H9 (cell line): ENCODE data around the gene CCNT1. TPM values are rescaled to one million over a fixed set of nuclear protein-coding genes. Genes with fewer than 3 reads are reported as not detected.

Experiments used
- DNase-seq: peaks from one replicate; pipeline ENCODE4 v3.0.0-alpha.2; 2017
- H2AFZ ChIP-seq: one replicate; pipeline ENCODE4 v1.6.1; 2013; ENCODE audit warnings: mild to moderate bottlenecking, low read length, control low read depth, moderate library complexity
- H2AK5ac ChIP-seq: 2 replicates; pipeline ENCODE4 v1.6.1; 2013; ENCODE audit warnings: low read length, control low read depth, mixed read lengths; ENCODE audit not compliant: insufficient read length
- H2BK120ac ChIP-seq: one replicate; pipeline ENCODE4 v1.6.1; 2013; ENCODE audit warnings: low read depth, mild to moderate bottlenecking, low read length, control low read depth, inconsistent platforms; ENCODE audit not compliant: poor library complexity, severe bottlenecking
- H2BK12ac ChIP-seq: 2 replicates; pipeline ENCODE4 v1.6.1; 2013; ENCODE audit warnings: low read length, control low read depth, mixed read lengths, low read depth; ENCODE audit not compliant: insufficient read length
- H2BK15ac ChIP-seq: 2 replicates; pipeline ENCODE4 v1.6.1; 2013; ENCODE audit warnings: low read depth, low read length, control low read depth
- H2BK20ac ChIP-seq: one replicate; pipeline ENCODE4 v1.6.1; 2013; ENCODE audit warnings: low read depth, mild to moderate bottlenecking, low read length, control low read depth, inconsistent platforms; ENCODE audit not compliant: poor library complexity, severe bottlenecking
- H2BK5ac ChIP-seq: 2 replicates; pipeline ENCODE4 v1.6.1; 2013; ENCODE audit warnings: low read length, control low read depth, mixed read lengths; ENCODE audit not compliant: insufficient read length
- H3K14ac ChIP-seq: 2 replicates; pipeline ENCODE4 v1.6.1; 2013; ENCODE audit warnings: low read length, control low read depth; ENCODE audit not compliant: insufficient read depth
- H3K18ac ChIP-seq: 2 replicates; pipeline ENCODE4 v1.6.1; 2013; ENCODE audit warnings: low read depth, mild to moderate bottlenecking, mixed read lengths, low read length, control low read depth; ENCODE audit not compliant: insufficient read length
- H3K23ac ChIP-seq: 2 replicates; pipeline ENCODE4 v1.6.1; 2013; ENCODE audit warnings: low read length, control low read depth, mixed read lengths, low read depth; ENCODE audit not compliant: insufficient read length
- H3K23me2 ChIP-seq: 2 replicates; pipeline ENCODE4 v1.6.1; 2013; ENCODE audit warnings: low read depth, mild to moderate bottlenecking, mixed read lengths, low read length, control low read depth; ENCODE audit not compliant: insufficient read length, poor library complexity, severe bottlenecking
- H3K27ac ChIP-seq: 2 replicates; pipeline ENCODE4 v1.5.1; 2013; ENCODE audit warnings: low read length, control low read depth, mixed read lengths, low read depth; ENCODE audit not compliant: insufficient read length
- H3K27me3 ChIP-seq: 2 replicates; pipeline ENCODE4 v1.6.1; 2013; ENCODE audit warnings: low read length, control low read depth, inconsistent platforms; ENCODE audit not compliant: insufficient read depth
- H3K4ac ChIP-seq: 2 replicates; pipeline ENCODE4 v1.6.1; 2013; ENCODE audit warnings: low read depth, mild to moderate bottlenecking, control low read depth, inconsistent platforms, low read length, moderate library complexity
- H3K4me1 ChIP-seq: 2 replicates; pipeline ENCODE4 v1.6.1; 2013; ENCODE audit warnings: low read length, control low read depth, inconsistent platforms; ENCODE audit not compliant: insufficient read depth
- H3K4me2 ChIP-seq: 2 replicates; pipeline ENCODE4 v1.6.1; 2013; ENCODE audit warnings: low read length, control low read depth, mixed read lengths; ENCODE audit not compliant: insufficient read length, insufficient read depth
- H3K56ac ChIP-seq: 2 replicates; pipeline ENCODE4 v1.6.1; 2013; ENCODE audit warnings: low read depth, mild to moderate bottlenecking, mixed read lengths, low read length, control low read depth; ENCODE audit not compliant: insufficient read length
- H3K79me1 ChIP-seq: 2 replicates; pipeline ENCODE4 v1.6.1; 2013; ENCODE audit warnings: low read depth, mild to moderate bottlenecking, moderate library complexity, low read length, control low read depth, inconsistent platforms; ENCODE audit not compliant: insufficient read depth, poor library complexity, severe bottlenecking
- H3K79me2 ChIP-seq: 2 replicates; pipeline ENCODE4 v1.6.1; 2013; ENCODE audit warnings: low read length, control low read depth, inconsistent platforms; ENCODE audit not compliant: insufficient read depth
- H3K9ac ChIP-seq: 2 replicates; pipeline ENCODE4 v1.6.1; 2013; ENCODE audit warnings: low read length, control low read depth, mixed read lengths; ENCODE audit not compliant: insufficient read length; ENCODE audit errors: extremely low read depth
- H3K9me3 ChIP-seq: one replicate; pipeline ENCODE4 v1.6.1; 2013; ENCODE audit warnings: low read depth, low read length, inconsistent platforms; ENCODE audit not compliant: control insufficient read depth
- H3T11ph ChIP-seq: one replicate; pipeline ENCODE4 v1.6.1; 2013; ENCODE audit warnings: mild to moderate bottlenecking, low read length, control low read depth, inconsistent platforms
- H4K20me1 ChIP-seq: one replicate; pipeline ENCODE4 v1.6.1; 2013; ENCODE audit not compliant: control insufficient read depth, insufficient read length, insufficient read depth
- H4K5ac ChIP-seq: 2 replicates; pipeline ENCODE4 v1.6.1; 2013; ENCODE audit warnings: low read depth, mild to moderate bottlenecking, mixed read lengths, low read length, control low read depth; ENCODE audit not compliant: insufficient read length
- H4K8ac ChIP-seq: replicated peaks from 2 replicates; pipeline ENCODE4 v1.6.1; 2013; ENCODE audit warnings: low read length, control low read depth, mixed read lengths, low read depth; ENCODE audit not compliant: insufficient read length
- H4K91ac ChIP-seq: 2 replicates; pipeline ENCODE4 v1.6.1; 2013; ENCODE audit warnings: low read depth, mild to moderate bottlenecking, moderate library complexity, mixed read lengths, low read length, control low read depth; ENCODE audit not compliant: insufficient read length
- H3K27ac Mint-ChIP-seq, 3 experiments: 2 replicates in 2 of 3; 3 replicates in 1 of 3; pipeline ENCODE4 v1.8.0; 2020 to 2021; ENCODE audit warnings: mixed read lengths in 3 of 3, mild to moderate bottlenecking in 1 of 3, moderate library complexity in 1 of 3
- H3K27me3 Mint-ChIP-seq: 2 replicates; pipeline ENCODE4 v1.8.0; 2021; ENCODE audit warnings: low read depth, mild to moderate bottlenecking, moderate library complexity, mixed read lengths
- H3K36me3 Mint-ChIP-seq, 3 experiments: 2 replicates in 2 of 3; 3 replicates in 1 of 3; pipeline ENCODE4 v1.8.0; 2020 to 2021; ENCODE audit warnings: low read depth in 3 of 3, mixed read lengths in 3 of 3; ENCODE audit not compliant: insufficient read depth in 1 of 3
- H3K4me1 Mint-ChIP-seq, 2 experiments: 2 replicates each; pipeline ENCODE4 v1.8.0; 2020; ENCODE audit warnings: mixed read lengths in 2 of 2
- H3K4me3 Mint-ChIP-seq, 2 experiments: 2 replicates in 1 of 2; 3 replicates in 1 of 2; pipeline ENCODE4 v1.8.0; 2020 to 2021; ENCODE audit warnings: mild to moderate bottlenecking in 2 of 2, mixed read lengths in 2 of 2, moderate library complexity in 1 of 2
- H3K9me3 Mint-ChIP-seq, 2 experiments: 2 replicates in 1 of 2; 3 replicates in 1 of 2; pipeline ENCODE4 v1.8.0; 2020; ENCODE audit warnings: mild to moderate bottlenecking in 2 of 2, mixed read lengths in 2 of 2, moderate library complexity in 1 of 2
- WGBS: extraction: QIAGEN DNeasy Blood & Tissue Kit; methylation state at CpG from one replicate; pipeline ENCODE4 v1.1.7; 2013; ENCODE audit warnings: missing lambda C conversion rate, low lambda C conversion rate, mixed read lengths; ENCODE audit not compliant: insufficient read length; ENCODE audit errors: extremely low coverage; 5-methylcytosine and 5-hydroxymethylcytosine counted together
- total RNA-seq: library from RNA; stranded (reverse); gene quantifications from 2 replicates; pipeline ENCODE4 v1.2.1, GENCODE V29; 2021
- TF ChIP-seq, protein P1 (sequence below): fragments of 200-600 bp; sonication (generic); conservative IDR thresholded peaks from 3 replicates; pipeline ENCODE4 v1.8.0; 2021; ENCODE audit warnings: antibody characterized with exemption, mild to moderate bottlenecking

CCNT1 gene
- total RNA-seq, 1 experiment from 2014 or later: 53.1 TPM

DNA sequence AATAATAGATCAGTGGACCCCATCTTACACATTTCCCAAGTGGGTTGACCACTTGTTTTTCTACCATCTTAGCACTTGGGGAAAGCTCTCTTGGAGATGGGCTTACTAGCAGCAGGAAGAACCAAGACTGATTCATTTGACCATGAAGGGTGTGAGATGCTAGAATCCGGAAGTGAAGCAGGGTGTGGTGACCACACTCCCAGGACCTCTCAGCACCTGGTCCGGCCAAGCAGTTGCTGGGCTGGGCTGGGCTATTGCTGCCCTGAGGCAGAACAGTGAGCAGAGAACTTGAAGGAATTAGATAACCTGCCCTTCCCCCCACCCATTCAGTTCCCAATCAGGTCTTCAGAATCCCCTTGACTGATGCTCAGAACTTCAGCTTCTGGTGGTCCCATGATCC lies 48.0 kb upstream of the CCNT1 start:
- no peak overlapping the region for H3K4me3 Mint-ChIP-seq
- no peak overlapping the region for H3K14ac ChIP-seq

More for the DNA sequence above, 48.0 kb upstream of the CCNT1 start:
- Histone ChIP-seq H3K27ac (no peak overlapping the region), H3K56ac (no peak overlapping the region), H2BK15ac (no peak overlapping the region), H3K4me1 (no peaks in the 10 kb centered on the region), H3K27me3 (no peaks in the 10 kb centered on the region), H2BK12ac (no peak overlapping the region), H2BK120ac (no peak overlapping the region), H3K23ac (no peak overlapping the region), H4K91ac (no peak overlapping the region), H3T11ph (no peak overlapping the region), H2AK5ac (no peak overlapping the region), H3K23me2 (no peaks in the 10 kb centered on the region), H2BK5ac (no peak overlapping the region), H4K20me1 (no peaks in the 10 kb centered on the region), H3K4me2 (no peak overlapping the region), H2AFZ (no peak overlapping the region), H3K18ac (no peak overlapping the region), H2BK20ac (no peak overlapping the region), H3K9me3 (no peaks in the 10 kb centered on the region), H4K8ac (no peak overlapping the region), H3K79me2 (no peaks in the 10 kb centered on the region), H3K79me1 (no peaks in the 10 kb centered on the region), H3K4ac (no peak overlapping the region), H3K9ac (no peak overlapping the region), H4K5ac (no peak overlapping the region)
- no CpG with 5 or more reads among the region's 2 CpGs for WGBS
- Mint-ChIP-seq H3K9me3 (no peaks in the 10 kb centered on the region), H3K4me1 (peaks cover 25 to 28% of the 10 kb centered on the region in 2 experiments), H3K27me3 (no peaks in the 10 kb centered on the region), H3K27ac (peak overlapping the region in 1 of 3 experiments; percentile 7; a peak in 1 of 7 replicates), H3K36me3 (peaks cover 0 to 34% (median 28%) of the 10 kb centered on the region in 3 experiments; a peak in 6 of 7 replicates)
- TF ChIP-seq, protein P1, sequence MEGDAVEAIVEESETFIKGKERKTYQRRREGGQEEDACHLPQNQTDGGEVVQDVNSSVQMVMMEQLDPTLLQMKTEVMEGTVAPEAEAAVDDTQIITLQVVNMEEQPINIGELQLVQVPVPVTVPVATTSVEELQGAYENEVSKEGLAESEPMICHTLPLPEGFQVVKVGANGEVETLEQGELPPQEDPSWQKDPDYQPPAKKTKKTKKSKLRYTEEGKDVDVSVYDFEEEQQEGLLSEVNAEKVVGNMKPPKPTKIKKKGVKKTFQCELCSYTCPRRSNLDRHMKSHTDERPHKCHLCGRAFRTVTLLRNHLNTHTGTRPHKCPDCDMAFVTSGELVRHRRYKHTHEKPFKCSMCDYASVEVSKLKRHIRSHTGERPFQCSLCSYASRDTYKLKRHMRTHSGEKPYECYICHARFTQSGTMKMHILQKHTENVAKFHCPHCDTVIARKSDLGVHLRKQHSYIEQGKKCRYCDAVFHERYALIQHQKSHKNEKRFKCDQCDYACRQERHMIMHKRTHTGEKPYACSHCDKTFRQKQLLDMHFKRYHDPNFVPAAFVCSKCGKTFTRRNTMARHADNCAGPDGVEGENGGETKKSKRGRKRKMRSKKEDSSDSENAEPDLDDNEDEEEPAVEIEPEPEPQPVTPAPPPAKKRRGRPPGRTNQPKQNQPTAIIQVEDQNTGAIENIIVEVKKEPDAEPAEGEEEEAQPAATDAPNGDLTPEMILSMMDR: no peak
- DNase-seq: no peak
